B cell (primary cell): Measurements from ENCODE around the gene PANK2. TPM values are rescaled to one million over a fixed set of nuclear protein-coding genes. Genes with fewer than 3 reads are reported as not detected.

ENCODE experiments used
- ATAC-seq: fragments of 200-7000 bp; cut with Tn5 transposase; one replicate; pipeline ENCODE4 v1.10.0; 2021; ENCODE audit warnings: low read depth, mild to moderate bottlenecking, moderate number of reproducible peaks, moderate library complexity
- CTCF ChIA-PET: fragments of 350-600 bp; sonication (Branson Sonifier 250); formaldehyde crosslinking; loops from one replicate; lab custom pipeline; 2021; ENCODE audit warnings: antibody characterized with exemption, inconsistent platforms; lab: Charles Lee
- POLR2A ChIA-PET: fragments of 350-600 bp; sonication (Branson Sonifier 250); formaldehyde crosslinking; loops from one replicate; lab custom pipeline; 2021; ENCODE audit warnings: antibody characterized with exemption; lab: Charles Lee
- DNase-seq: peaks from one replicate; pipeline ENCODE4 v3.0.0; 2013
- H2AFZ ChIP-seq: 2 replicates; pipeline ENCODE4 v1.6.1; 2012; ENCODE audit warnings: mild to moderate bottlenecking, low read depth, low read length; ENCODE audit not compliant: insufficient read depth, poor library complexity, severe bottlenecking
- H3K27ac ChIP-seq, 2 donors: 1 replicate in 1 of 2; 2 replicates in 1 of 2; pipeline ENCODE4 v1.5.1; 2012 to 2013; ENCODE audit warnings: low read length in 2 of 2, mild to moderate bottlenecking in 2 of 2, moderate library complexity in 1 of 2
- H3K27me3 ChIP-seq, 4 experiments: fragments of 200-600 bp in 1 of 4; sonication (generic) in 1 of 4; replicated peaks in 1 of 4; 1 replicate in 2 of 4; 2 replicates in 2 of 4; pipeline versions ENCODE4 v1.6.1 to v1.7.0; 2013 to 2016; ENCODE audit warnings: low read length in 3 of 4, mild to moderate bottlenecking in 2 of 4, mixed read lengths in 1 of 4, moderate library complexity in 1 of 4; ENCODE audit not compliant: insufficient read depth in 4 of 4, control insufficient read depth in 3 of 4; ENCODE audit errors: control extremely low read depth in 1 of 4
- H3K36me3 ChIP-seq, 2 experiments: replicated peaks in 1 of 2; 1 replicate in 1 of 2; 2 replicates in 1 of 2; pipeline versions ENCODE4 v1.6.1 to v1.7.1; 2013; ENCODE audit warnings: low read length in 1 of 2; ENCODE audit not compliant: insufficient read depth in 2 of 2, control insufficient read depth in 1 of 2; ENCODE audit errors: control extremely low read depth in 1 of 2, extremely low read depth in 1 of 2
- H3K4me1 ChIP-seq, 2 donors: fragments of 200-600 bp in 1 of 2; sonication (generic) in 1 of 2; 1 replicate in 1 of 2; 2 replicates in 1 of 2; pipeline versions ENCODE4 v1.5.1 to v1.6.1; 2013 to 2017; ENCODE audit warnings: low read length in 2 of 2; ENCODE audit not compliant: control insufficient read depth in 2 of 2, insufficient read depth in 2 of 2
- H3K4me2 ChIP-seq: replicated peaks from 2 replicates; pipeline ENCODE3; 2012; ENCODE audit warnings: mild to moderate bottlenecking, low read depth, low read length; ENCODE audit not compliant: poor library complexity, severe bottlenecking
- H3K4me3 ChIP-seq, 5 experiments: fragments of 200-600 bp in 1 of 5; sonication (generic) in 1 of 5; 1 replicate in 3 of 5; 2 replicates in 2 of 5; pipeline versions ENCODE4 v1.5.1 to v1.7.0; 2011 to 2016; ENCODE audit warnings: low read length in 4 of 5, mild to moderate bottlenecking in 4 of 5, low read depth in 2 of 5, control low read depth in 1 of 5, moderate library complexity in 1 of 5; ENCODE audit not compliant: insufficient read depth in 1 of 5; ENCODE audit errors: control extremely low read depth in 1 of 5, extremely low read depth in 1 of 5
- H3K79me2 ChIP-seq: fragments of 200-600 bp; sonication (generic); one replicate; pipeline ENCODE4 v1.6.0; 2016; ENCODE audit warnings: low read length; ENCODE audit not compliant: control insufficient read depth, insufficient read depth
- H3K9ac ChIP-seq: fragments of 200-600 bp; sonication (generic); 2 replicates; pipeline ENCODE4 v1.6.1; 2017; ENCODE audit warnings: mild to moderate bottlenecking, low read length, moderate library complexity
- H3K9me3 ChIP-seq, 3 donors: one replicate each; pipeline versions ENCODE4 v1.6.1 to v1.7.1; 2013; ENCODE audit warnings: low read length in 2 of 3; ENCODE audit not compliant: control insufficient read depth in 2 of 3, insufficient read depth in 1 of 3; ENCODE audit errors: control extremely low read depth in 1 of 3
- H4K20me1 ChIP-seq: 2 replicates; pipeline ENCODE4 v1.6.0; 2012; ENCODE audit warnings: mild to moderate bottlenecking, low read length; ENCODE audit not compliant: insufficient read depth, control insufficient read depth, poor library complexity, severe bottlenecking
- H3K27ac Mint-ChIP-seq: one replicate; pipeline ENCODE4 v1.8.0; 2021; ENCODE audit warnings: mixed read lengths
- H3K27me3 Mint-ChIP-seq: one replicate; pipeline ENCODE4 v1.8.0; 2021; ENCODE audit warnings: mixed read lengths
- H3K4me1 Mint-ChIP-seq: one replicate; pipeline ENCODE4 v1.8.0; 2021; ENCODE audit warnings: mixed read lengths
- H3K4me3 Mint-ChIP-seq: one replicate; pipeline ENCODE4 v1.8.0; 2021; ENCODE audit warnings: mixed read lengths
- H3K9me3 Mint-ChIP-seq: one replicate; pipeline ENCODE4 v1.8.0; 2022; ENCODE audit warnings: mixed read lengths; ENCODE audit not compliant: insufficient read depth
- EZH2 ChIP-seq: IDR thresholded peaks from 2 replicates; pipeline ENCODE4 v1.6.1; 2012; ENCODE audit warnings: borderline replicate concordance, low read depth, mild to moderate bottlenecking, moderate library complexity, low read length; ENCODE audit not compliant: insufficient read depth, poor library complexity, severe bottlenecking
- WGBS: methylation state at CpG from one replicate; pipeline ENCODE4 v1.1.5; 2013; ENCODE audit warnings: missing lambda C conversion rate; ENCODE audit not compliant: insufficient coverage; 5-methylcytosine and 5-hydroxymethylcytosine counted together
- intact Hi-C: fragments of 100-400 bp; cut with micrococcal nuclease; formaldehyde crosslinking; loops from one replicate; pipeline ENCODE4 v1.10.0; 2022
- polyA plus RNA-seq: library from polyadenylated mRNA; depleted of rRNA; stranded (reverse); fragments of >200 nt; gene quantifications from 2 replicates; pipeline ENCODE4 v1.2.3, GENCODE V29; 2012
- total RNA-seq, 2 donors: library from RNA; stranded (reverse); fragments of 120-200 nt in 1 of 2; gene quantifications; 1 replicate in 1 of 2; 2 replicates in 1 of 2; pipeline versions ENCODE4 v1.2.3 to v1.2.4, GENCODE V29; 2013 to 2022
- TF ChIP-seq, protein P1 (sequence below): fragments of 200-600 bp; IDR thresholded peaks from one replicate; pipeline ENCODE4 v1.8.0; 2022; ENCODE audit warnings: antibody characterized with exemption, mild to moderate bottlenecking

The PANK2 gene
- total and polyA plus RNA-seq, 2 donors (not counting 1 experiment from before 2014, with no cell fraction given): 20.5 to 63.3 TPM

DNA sequence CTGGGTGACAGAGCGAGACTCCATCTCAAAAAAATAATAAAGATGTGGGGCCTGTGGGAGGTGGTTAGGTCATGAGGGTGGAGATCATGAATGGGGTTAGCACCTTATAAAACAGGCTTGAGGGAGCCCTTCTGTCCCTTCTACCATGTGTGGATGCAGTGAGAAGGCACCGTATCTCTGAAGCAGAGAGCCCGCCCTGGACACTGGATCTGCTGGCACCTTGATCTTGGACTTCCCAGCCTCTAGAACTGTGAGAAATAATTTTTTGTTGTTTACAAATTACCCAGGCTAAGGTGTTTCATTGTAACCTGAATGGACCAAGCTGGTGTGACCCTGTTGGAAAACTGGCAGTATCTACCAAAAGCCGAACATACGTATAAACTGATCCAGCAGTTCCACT lies 15.7 kb upstream of the PANK2 start:
- Mint-ChIP-seq H3K9me3 (no peaks in the 10 kb centered on the region), H3K4me1 (peaks cover 18% of the 10 kb centered on the region), H3K4me3 (no peak overlapping the region), H3K27me3 (no peaks in the 10 kb centered on the region), H3K27ac (no peak overlapping the region)
- CTCF ChIA-PET: interaction anchor here (1.3 kb wide), 1 partner anchor 87 kb away, joined by 3 read pairs; the partner anchor contains the start of gene CENPB
- H3K27ac ChIP-seq: no peak overlapping the region
- intact Hi-C loops: no loop called here
- H2AFZ ChIP-seq: no peak overlapping the region
- H3K27me3 ChIP-seq: no peaks in the 10 kb centered on the region
- POLR2A ChIA-PET: no interaction called here
- H3K4me1 ChIP-seq: no peaks in the 10 kb centered on the region
- 94% methylated on average over 3 of the region's 5 CpGs for WGBS
- ATAC-seq: no peak
- no peak for DNase-seq
- H4K20me1 ChIP-seq: peaks cover 17% of the 10 kb centered on the region
- no peak overlapping the region for H3K4me3 ChIP-seq
- H3K4me2 ChIP-seq: no peak overlapping the region
- no peak overlapping the region for H3K9ac ChIP-seq
- H3K79me2 ChIP-seq: peaks cover 18% of the 10 kb centered on the region
- H3K36me3 ChIP-seq: peaks cover 0 to 25% of the 10 kb centered on the region in 2 experiments
- H3K9me3 ChIP-seq: no peaks in the 10 kb centered on the region
- TF ChIP-seq, protein P1, sequence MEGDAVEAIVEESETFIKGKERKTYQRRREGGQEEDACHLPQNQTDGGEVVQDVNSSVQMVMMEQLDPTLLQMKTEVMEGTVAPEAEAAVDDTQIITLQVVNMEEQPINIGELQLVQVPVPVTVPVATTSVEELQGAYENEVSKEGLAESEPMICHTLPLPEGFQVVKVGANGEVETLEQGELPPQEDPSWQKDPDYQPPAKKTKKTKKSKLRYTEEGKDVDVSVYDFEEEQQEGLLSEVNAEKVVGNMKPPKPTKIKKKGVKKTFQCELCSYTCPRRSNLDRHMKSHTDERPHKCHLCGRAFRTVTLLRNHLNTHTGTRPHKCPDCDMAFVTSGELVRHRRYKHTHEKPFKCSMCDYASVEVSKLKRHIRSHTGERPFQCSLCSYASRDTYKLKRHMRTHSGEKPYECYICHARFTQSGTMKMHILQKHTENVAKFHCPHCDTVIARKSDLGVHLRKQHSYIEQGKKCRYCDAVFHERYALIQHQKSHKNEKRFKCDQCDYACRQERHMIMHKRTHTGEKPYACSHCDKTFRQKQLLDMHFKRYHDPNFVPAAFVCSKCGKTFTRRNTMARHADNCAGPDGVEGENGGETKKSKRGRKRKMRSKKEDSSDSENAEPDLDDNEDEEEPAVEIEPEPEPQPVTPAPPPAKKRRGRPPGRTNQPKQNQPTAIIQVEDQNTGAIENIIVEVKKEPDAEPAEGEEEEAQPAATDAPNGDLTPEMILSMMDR: no peak
- no peak for TF ChIP-seq EZH2

- 93% methylated on average over 3 of the region's 3 CpGs for WGBS
- H3K9me3 ChIP-seq: no peaks in the 10 kb centered on the region
- TF ChIP-seq, protein P1: no peak
- TF ChIP-seq EZH2: no peak
- H3K4me2 ChIP-seq: no peak overlapping the region
- H3K4me1 ChIP-seq: no peaks in the 10 kb centered on the region
- no peak overlapping the region for H2AFZ ChIP-seq
- H3K27ac Mint-ChIP-seq: no peak overlapping the region
- DNase-seq: no peak
- peaks cover 18% of the 10 kb centered on the region for H3K4me1 Mint-ChIP-seq
- H3K27me3 Mint-ChIP-seq: no peaks in the 10 kb centered on the region
- no peak overlapping the region for H3K4me3 ChIP-seq
- H3K27ac ChIP-seq: no peak overlapping the region
- H3K36me3 ChIP-seq: peaks cover 0 to 25% of the 10 kb centered on the region in 2 experiments
- no peak overlapping the region for H3K4me3 Mint-ChIP-seq
- H3K27me3 ChIP-seq: no peaks in the 10 kb centered on the region
- ChIA-PET POLR2A (no interaction called here), CTCF (interaction anchor here (1.3 kb wide), 1 partner anchor 88 kb away, joined by 3 read pairs; the partner anchor contains the start of gene CENPB)
- no peak for ATAC-seq
- no peak overlapping the region for H3K9ac ChIP-seq
- peaks cover 17% of the 10 kb centered on the region for H4K20me1 ChIP-seq
- H3K79me2 ChIP-seq: peaks cover 18% of the 10 kb centered on the region
- no peaks in the 10 kb centered on the region for H3K9me3 Mint-ChIP-seq
- intact Hi-C loops: no loop called here
These were observed 14.9 kb upstream of the PANK2 start for GRCh38 chr20:3874194-3874844.
